ENCODE data around the gene HELZ2. TPM values are rescaled to one million over a fixed set of nuclear protein-coding genes. Genes with fewer than 3 reads are reported as not detected.

The HELZ2 gene
- total and polyA plus RNA-seq, 2 donors from 2014 or later, result 3.2 to 40.7 TPM

DNA sequence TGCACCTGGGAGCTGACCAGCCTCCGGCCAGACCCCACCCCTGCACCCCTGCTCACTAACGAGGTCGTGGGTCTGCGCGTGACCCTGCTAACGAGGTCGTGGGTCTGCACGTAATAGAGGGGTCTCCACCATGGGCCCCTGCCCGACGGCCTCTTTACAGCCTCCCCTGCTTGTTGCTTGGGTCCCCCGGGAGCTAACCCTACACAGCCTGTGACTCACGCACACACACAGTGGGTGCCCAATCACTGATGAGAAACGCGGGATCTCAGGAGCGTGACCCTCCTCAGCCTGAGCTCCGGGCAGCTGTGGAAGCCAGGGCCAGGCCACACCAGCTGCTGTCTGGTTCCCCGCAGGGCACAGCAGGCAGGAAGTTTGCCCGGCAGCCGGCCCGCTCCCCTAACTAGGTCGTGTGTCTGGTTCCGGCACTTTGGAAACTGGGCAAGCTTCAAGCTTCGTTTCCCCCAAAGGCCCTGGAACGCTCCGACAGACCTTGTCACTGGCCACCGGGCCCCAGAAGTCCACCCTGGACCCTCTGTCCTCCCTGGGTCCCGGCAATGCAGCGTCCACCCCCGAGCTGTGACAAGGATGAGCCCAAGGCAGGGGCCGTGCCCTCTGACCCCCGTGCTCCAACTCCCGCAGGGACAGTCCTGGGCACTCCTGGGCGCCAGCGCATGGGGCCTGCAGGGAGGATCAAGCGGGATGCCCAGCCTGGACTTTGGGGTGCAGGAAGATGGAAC is 37.6 kb downstream of the HELZ2 start:
- peak in 1 of 5 donors; percentile 85 for DNase-seq
- peaks cover 0 to 4% (median 0%) of the 10 kb centered on the region in 3 donors for H3K4me1 ChIP-seq (ENCODE audit: control insufficient read depth in 2 of 3, insufficient read depth in 2 of 3, low read depth in 1 of 3, low read length in 3 of 3)
- no peaks in the 10 kb centered on the region for H3K36me3 ChIP-seq (ENCODE audit: control insufficient read depth in 2 of 3, insufficient read depth in 3 of 3, low read length in 3 of 3)
- H3K9me3 ChIP-seq (ENCODE audit: control insufficient read depth in 2 of 3, insufficient read depth in 1 of 3, low read length in 3 of 3), result no peaks in the 10 kb centered on the region
- H3K9ac ChIP-seq (ENCODE audit: low read length in 3 of 3), result no peak overlapping the region
- TF ChIP-seq, protein P1, sequence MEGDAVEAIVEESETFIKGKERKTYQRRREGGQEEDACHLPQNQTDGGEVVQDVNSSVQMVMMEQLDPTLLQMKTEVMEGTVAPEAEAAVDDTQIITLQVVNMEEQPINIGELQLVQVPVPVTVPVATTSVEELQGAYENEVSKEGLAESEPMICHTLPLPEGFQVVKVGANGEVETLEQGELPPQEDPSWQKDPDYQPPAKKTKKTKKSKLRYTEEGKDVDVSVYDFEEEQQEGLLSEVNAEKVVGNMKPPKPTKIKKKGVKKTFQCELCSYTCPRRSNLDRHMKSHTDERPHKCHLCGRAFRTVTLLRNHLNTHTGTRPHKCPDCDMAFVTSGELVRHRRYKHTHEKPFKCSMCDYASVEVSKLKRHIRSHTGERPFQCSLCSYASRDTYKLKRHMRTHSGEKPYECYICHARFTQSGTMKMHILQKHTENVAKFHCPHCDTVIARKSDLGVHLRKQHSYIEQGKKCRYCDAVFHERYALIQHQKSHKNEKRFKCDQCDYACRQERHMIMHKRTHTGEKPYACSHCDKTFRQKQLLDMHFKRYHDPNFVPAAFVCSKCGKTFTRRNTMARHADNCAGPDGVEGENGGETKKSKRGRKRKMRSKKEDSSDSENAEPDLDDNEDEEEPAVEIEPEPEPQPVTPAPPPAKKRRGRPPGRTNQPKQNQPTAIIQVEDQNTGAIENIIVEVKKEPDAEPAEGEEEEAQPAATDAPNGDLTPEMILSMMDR (IDR thresholded peaks at IDR 0.05; ENCODE audit: borderline replicate concordance, extremely low read depth, insufficient read depth), result no peak
- H3K27ac ChIP-seq (ENCODE audit: low read depth in 2 of 2, low read length in 2 of 2), result peak overlapping the region in 1 of 2 donors; percentile 13
- no peaks in the 10 kb centered on the region for H3K27me3 ChIP-seq (ENCODE audit: control insufficient read depth, insufficient read depth, low read length)
- H3K4me3 ChIP-seq (ENCODE audit: low read length in 3 of 3), result no peak overlapping the region
- intact Hi-C loops (cut with DNase I), result loop anchor here (5.0 kb wide), 1 partner anchor 441 kb away; the partner anchor contains the start of gene SAMD10
- no peak for FAIRE-seq

- Histone ChIP-seq H3K9me3 (ENCODE audit: control insufficient read depth in 2 of 3, insufficient read depth in 1 of 3, low read length in 3 of 3) (no peaks in the 10 kb centered on the region), H3K9ac (ENCODE audit: low read length in 3 of 3) (no peak overlapping the region)
These were observed 39.0 kb downstream of the HELZ2 start for GRCh38 chr20:63534831-63535651.

GRCh38 chr20:63534427-63534830 is 39.6 kb downstream of the HELZ2 start:
- Histone ChIP-seq H3K36me3 (ENCODE audit: control insufficient read depth in 2 of 3, insufficient read depth in 3 of 3, low read length in 3 of 3) (no peaks in the 10 kb centered on the region), H3K27ac (ENCODE audit: low read depth in 2 of 2, low read length in 2 of 2) (no peak overlapping the region), H3K9ac (ENCODE audit: low read length in 3 of 3) (no peak overlapping the region), H3K27me3 (ENCODE audit: control insufficient read depth, insufficient read depth, low read length) (no peaks in the 10 kb centered on the region), H3K9me3 (ENCODE audit: control insufficient read depth in 2 of 3, insufficient read depth in 1 of 3, low read length in 3 of 3) (no peaks in the 10 kb centered on the region), H3K4me3 (ENCODE audit: low read length in 3 of 3) (no peak overlapping the region), H3K4me1 (ENCODE audit: control insufficient read depth in 2 of 3, insufficient read depth in 2 of 3, low read depth in 1 of 3, low read length in 3 of 3) (peaks cover 0 to 4% (median 0%) of the 10 kb centered on the region in 3 donors)
- FAIRE-seq (no peak), DNase-seq (peak in 1 of 5 donors; percentile 48)
- intact Hi-C loops (cut with DNase I), result no loop called here
- TF ChIP-seq, protein P1 (IDR thresholded peaks at IDR 0.05; ENCODE audit: borderline replicate concordance, extremely low read depth, insufficient read depth), result no peak

More at GRCh38 chr20:63534831-63535651, 39.0 kb downstream of the HELZ2 start:
- Histone ChIP-seq H3K36me3 (ENCODE audit: control insufficient read depth in 2 of 3, insufficient read depth in 3 of 3, low read length in 3 of 3) (no peaks in the 10 kb centered on the region), H3K27ac (ENCODE audit: low read depth in 2 of 2, low read length in 2 of 2) (no peak overlapping the region), H3K4me3 (ENCODE audit: low read length in 3 of 3) (no peak overlapping the region), H3K27me3 (ENCODE audit: control insufficient read depth, insufficient read depth, low read length) (no peaks in the 10 kb centered on the region), H3K4me1 (ENCODE audit: control insufficient read depth in 2 of 3, insufficient read depth in 2 of 3, low read depth in 1 of 3, low read length in 3 of 3) (peaks cover 0 to 4% (median 0%) of the 10 kb centered on the region in 3 donors)
- TF ChIP-seq, protein P1 (IDR thresholded peaks at IDR 0.05; ENCODE audit: borderline replicate concordance, extremely low read depth, insufficient read depth), result no peak
- intact Hi-C loops (cut with DNase I), result loop anchor here (5.0 kb wide), 1 partner anchor 442 kb away; the partner anchor contains the start of gene SAMD10
- FAIRE-seq (no peak), DNase-seq (peak in 3 of 5 donors; percentile 11 to 86 (median 63))
